ENCODE data around the gene HEMGN.

Gene HEMGN

GRCh38 chr9:97900738-97901565 is 37.0 kb downstream of the HEMGN start:
- no peak for DNase-seq (ENCODE audit: low read depth)
- TF ChIP-seq CTCF (IDR thresholded peaks at IDR 0.05; ENCODE audit: control insufficient read depth, insufficient read depth, low read depth, low read length, missing control alignments), result peak; percentile 81
- H3K4me3 ChIP-seq (ENCODE audit: control insufficient read depth, low read depth, low read length), result no peak overlapping the region

- peak; percentile 80 for DNase-seq (ENCODE audit: low read depth)
- no peak for TF ChIP-seq CTCF (IDR thresholded peaks at IDR 0.05; ENCODE audit: control insufficient read depth, insufficient read depth, low read depth, low read length, missing control alignments)
- no peak overlapping the region for H3K4me3 ChIP-seq (ENCODE audit: control insufficient read depth, low read depth, low read length)
Observed at GRCh38 chr9:97900103-97900737, 37.8 kb downstream of the HEMGN start.

- H3K4me3 ChIP-seq (ENCODE audit: control insufficient read depth, low read depth, low read length), result no peak overlapping the region
- peak; percentile 19 for TF ChIP-seq CTCF (IDR thresholded peaks at IDR 0.05; ENCODE audit: control insufficient read depth, insufficient read depth, low read depth, low read length, missing control alignments)
- no peak for DNase-seq (ENCODE audit: low read depth)
Observed at GRCh38 chr9:97895695-97896332, 42.2 kb downstream of the HEMGN start.

GRCh38 chr9:97895211-97895610 is 42.8 kb downstream of the HEMGN start:
- no peak overlapping the region for H3K4me3 ChIP-seq (ENCODE audit: control insufficient read depth, low read depth, low read length)
- TF ChIP-seq CTCF (IDR thresholded peaks at IDR 0.05; ENCODE audit: control insufficient read depth, insufficient read depth, low read depth, low read length, missing control alignments), result no peak
- no peak for DNase-seq (ENCODE audit: low read depth)

GRCh38 chr9:97892421-97892820 is 45.6 kb downstream of the HEMGN start:
- TF ChIP-seq CTCF (IDR thresholded peaks at IDR 0.05; ENCODE audit: control insufficient read depth, insufficient read depth, low read depth, low read length, missing control alignments), result no peak
- DNase-seq (ENCODE audit: low read depth), result no peak

GRCh38 chr9:97891736-97892135 is 46.2 kb downstream of the HEMGN start:
- DNase-seq (ENCODE audit: low read depth), result no peak
- TF ChIP-seq CTCF (IDR thresholded peaks at IDR 0.05; ENCODE audit: control insufficient read depth, insufficient read depth, low read depth, low read length, missing control alignments), result no peak
- H3K4me3 ChIP-seq (ENCODE audit: control insufficient read depth, low read depth, low read length), result no peak overlapping the region

More at GRCh38 chr9:97892421-97892820, 45.6 kb downstream of the HEMGN start:
- no peak overlapping the region for H3K4me3 ChIP-seq (ENCODE audit: control insufficient read depth, low read depth, low read length)

All from AG09309 (cell line).